WTC11 (cell line): ENCODE data around the gene SQOR. TPM values are rescaled to one million over a fixed set of nuclear protein-coding genes. Genes with fewer than 3 reads are reported as not detected.

Source experiments
- ATAC-seq: fragments of 200-7000 bp; cut with Tn5 transposase; 2 replicates; pipeline ENCODE4 v1.10.0; 2021; ENCODE audit warnings: mild to moderate bottlenecking, moderate library complexity
- CTCF ChIA-PET: fragments of 300-600 bp; sonication (Branson Sonifier 250); formaldehyde crosslinking; loops from one replicate; lab custom pipeline; 2021; ENCODE audit warnings: antibody characterized with exemption; lab: Charles Lee
- POLR2A ChIA-PET: fragments of 350-600 bp; sonication (Branson Sonifier 250); formaldehyde crosslinking; loops from one replicate; lab custom pipeline; 2021; ENCODE audit warnings: antibody characterized with exemption; lab: Charles Lee
- DNase-seq: peaks from one replicate; pipeline ENCODE4 v3.0.0; 2021; ENCODE audit warnings: low spot score
- H3K27ac Mint-ChIP-seq: 2 replicates; pipeline ENCODE4 v1.8.0; 2021; ENCODE audit warnings: mixed read lengths
- H3K27me3 Mint-ChIP-seq: 2 replicates; pipeline ENCODE4 v1.8.0; 2021; ENCODE audit warnings: low read depth, mild to moderate bottlenecking, moderate library complexity, mixed read lengths
- H3K36me3 Mint-ChIP-seq: 2 replicates; pipeline ENCODE4 v1.8.0; 2021; ENCODE audit warnings: mixed read lengths
- H3K4me1 Mint-ChIP-seq: 2 replicates; pipeline ENCODE4 v1.8.0; 2022; ENCODE audit warnings: mixed read lengths
- H3K4me3 Mint-ChIP-seq: 2 replicates; pipeline ENCODE4 v1.8.0; 2021; ENCODE audit warnings: mild to moderate bottlenecking, moderate library complexity, mixed read lengths
- H3K9me3 Mint-ChIP-seq: 2 replicates; pipeline ENCODE4 v1.8.0; 2021; ENCODE audit warnings: mixed read lengths
- AFF4 ChIP-seq: sonication (generic); formaldehyde crosslinking; IDR thresholded peaks from 2 replicates; pipeline ENCODE4 v1.8.1; 2023; ENCODE audit warnings: mild to moderate bottlenecking, missing genetic modification reagents, borderline replicate concordance
- ARID4B ChIP-seq: sonication (generic); formaldehyde crosslinking; IDR thresholded peaks from 2 replicates; pipeline ENCODE4 v1.8.0; 2023; ENCODE audit warnings: missing genetic modification reagents, mild to moderate bottlenecking, borderline replicate concordance
- ATF2 ChIP-seq: sonication (generic); formaldehyde crosslinking; IDR thresholded peaks from 2 replicates; pipeline ENCODE4 v1.8.1; 2022; ENCODE audit warnings: low read depth, missing genetic modification reagents, borderline replicate concordance
- E2F1 ChIP-seq: sonication (generic); formaldehyde crosslinking; IDR thresholded peaks from 2 replicates; pipeline ENCODE4 v1.8.0; 2022; ENCODE audit warnings: mild to moderate bottlenecking, missing genetic modification reagents
- E2F4 ChIP-seq: sonication (generic); formaldehyde crosslinking; IDR thresholded peaks from 2 replicates; pipeline ENCODE4 v1.8.1; 2022; ENCODE audit warnings: low read depth, mild to moderate bottlenecking, moderate library complexity, missing genetic modification reagents, borderline replicate concordance
- ELF4 ChIP-seq: sonication (generic); formaldehyde crosslinking; IDR thresholded peaks from 2 replicates; pipeline ENCODE4 v1.8.1; 2022; ENCODE audit warnings: low read depth, mild to moderate bottlenecking, moderate library complexity, missing genetic modification reagents
- FOXK1 ChIP-seq: sonication (generic); formaldehyde crosslinking; IDR thresholded peaks from 2 replicates; pipeline ENCODE4 v1.8.0; 2022; ENCODE audit warnings: mild to moderate bottlenecking, moderate library complexity, missing genetic modification reagents
- FOXP4 ChIP-seq: sonication (generic); formaldehyde crosslinking; IDR thresholded peaks from 2 replicates; pipeline ENCODE4 v1.8.0; 2022; ENCODE audit warnings: mild to moderate bottlenecking, missing genetic modification reagents
- GTF2I ChIP-seq: fragments of 250-450 bp; sonication (Bioruptor Pico); conservative IDR thresholded peaks from 2 replicates; pipeline ENCODE4 v1.4.0; 2021; ENCODE audit warnings: mild to moderate bottlenecking
- HMGXB4 ChIP-seq: sonication (generic); formaldehyde crosslinking; IDR thresholded peaks from 2 replicates; pipeline ENCODE4 v1.8.1; 2023; ENCODE audit warnings: mild to moderate bottlenecking, moderate library complexity, missing genetic modification reagents
- IRF2 ChIP-seq: sonication (generic); formaldehyde crosslinking; IDR thresholded peaks from 2 replicates; pipeline ENCODE4 v1.8.0; 2022; ENCODE audit warnings: low read depth, missing genetic modification reagents, borderline replicate concordance
- NFYB ChIP-seq: sonication (generic); formaldehyde crosslinking; conservative IDR thresholded peaks from 2 replicates; pipeline ENCODE4 v1.8.0; 2022; ENCODE audit warnings: low read depth, missing genetic modification reagents
- OVOL2 ChIP-seq: fragments of 250-450 bp; sonication (Bioruptor Pico); IDR thresholded peaks from 2 replicates; pipeline ENCODE4 v1.9.0; 2021; ENCODE audit warnings: mild to moderate bottlenecking, borderline replicate concordance
- RORB ChIP-seq: fragments of 250-450 bp; sonication (Bioruptor Pico); IDR thresholded peaks from 2 replicates; pipeline ENCODE4 v1.9.0; 2021; ENCODE audit warnings: mild to moderate bottlenecking
- ZNF121 ChIP-seq: sonication (generic); formaldehyde crosslinking; IDR thresholded peaks from 2 replicates; pipeline ENCODE4 v1.8.0; 2023; ENCODE audit warnings: missing genetic modification reagents
- ZNF317 ChIP-seq: sonication (generic); formaldehyde crosslinking; IDR thresholded peaks from 2 replicates; pipeline ENCODE4 v1.8.1; 2023; ENCODE audit warnings: low read depth, mild to moderate bottlenecking, moderate library complexity, missing genetic modification reagents, borderline replicate concordance
- ZNF423 ChIP-seq: fragments of 250-450 bp; sonication (Bioruptor Pico); IDR thresholded peaks from 2 replicates; pipeline ENCODE4 v2.1.2; 2022; ENCODE audit warnings: mild to moderate bottlenecking, moderate library complexity
- total RNA-seq: library from RNA; stranded (reverse); gene quantifications from 3 replicates; pipeline ENCODE4 v1.2.3, GENCODE V29; 2021

The SQOR gene
- total RNA-seq, 1 experiment from 2014 or later = 0.72 TPM

GRCh38 chr15:45670091-45670490, 35.3 kb downstream of the SQOR start:
- H3K27ac Mint-ChIP-seq = no peak overlapping the region
- ChIA-PET POLR2A (no interaction called here), CTCF (interaction anchor here (2.0 kb wide), 1 partner anchor 10 kb away, joined by 5 read pairs; no protein-coding TSS in a partner anchor)
- peaks cover 2% of the 10 kb centered on the region for H3K27me3 Mint-ChIP-seq
- TF ChIP-seq ZNF317 = no peak
- no peak for TF ChIP-seq ZNF423 (CRISPR knock-in tag)
- no peak for TF ChIP-seq HMGXB4 (CRISPR knock-in tag)
- no peak for TF ChIP-seq ELF4
- TF ChIP-seq NFYB (CRISPR knock-in tag) = no peak
- no peak for TF ChIP-seq E2F4
- no peak for TF ChIP-seq OVOL2 (CRISPR knock-in tag)
- TF ChIP-seq FOXP4 (CRISPR knock-in tag) = no peak
- no peak for TF ChIP-seq RORB
- TF ChIP-seq AFF4 = no peak
- no peak for TF ChIP-seq ARID4B
- TF ChIP-seq ZNF121 (CRISPR knock-in tag) = no peak
- TF ChIP-seq GTF2I = no peak
- TF ChIP-seq ATF2 = no peak
- no peak for TF ChIP-seq IRF2 (CRISPR knock-in tag)
- TF ChIP-seq FOXK1 (CRISPR knock-in tag) = no peak
- TF ChIP-seq E2F1 (CRISPR knock-in tag) = no peak
- no peak for ATAC-seq
- no peak for DNase-seq
- no peaks in the 10 kb centered on the region for H3K36me3 Mint-ChIP-seq
- H3K9me3 Mint-ChIP-seq = peaks cover 4% of the 10 kb centered on the region
- no peak overlapping the region for H3K4me3 Mint-ChIP-seq
- no peaks in the 10 kb centered on the region for H3K4me1 Mint-ChIP-seq
